Right cardiac atrium (tissue), 5 donors: ENCODE results near the gene ZNRF4. TPM values are rescaled to one million over a fixed set of nuclear protein-coding genes. Genes with fewer than 3 reads are reported as not detected.

ENCODE experiments used
- ATAC-seq, 2 donors: fragments of 200-7000 bp; cut with Tn5 transposase; one replicate each; pipeline versions ENCODE4 v1.8.0 to v1.9.1; 2020; ENCODE audit warnings: moderate library complexity in 2 of 2, mild to moderate bottlenecking in 1 of 2
- DNase-seq, 3 donors: peaks; one replicate each; pipeline ENCODE4 v3.0.0-alpha.2; 2020
- H3K27ac ChIP-seq: one replicate; pipeline ENCODE4 v1.5.1; 2013; ENCODE audit warnings: mild to moderate bottlenecking, low read length, control low read depth, moderate library complexity
- H3K27me3 ChIP-seq: one replicate; pipeline ENCODE4 v1.6.1; 2013; ENCODE audit not compliant: control insufficient read depth, insufficient read depth
- H3K4me1 ChIP-seq: one replicate; pipeline ENCODE4 v1.6.1; 2013; ENCODE audit warnings: low read length; ENCODE audit not compliant: control insufficient read depth, insufficient read depth
- H3K4me3 ChIP-seq: one replicate; pipeline ENCODE4 v1.5.1; 2013; ENCODE audit warnings: low read length, control low read depth
- H3K9me3 ChIP-seq: one replicate; pipeline ENCODE4 v1.6.1; 2013; ENCODE audit warnings: low read length; ENCODE audit not compliant: control insufficient read depth
- WGBS: extraction: QIAGEN DNeasy Blood & Tissue Kit; methylation state at CpG from one replicate; pipeline ENCODE4 v1.1.7; 2013; 5-methylcytosine and 5-hydroxymethylcytosine counted together
- intact Hi-C, 4 donors: fragments of 100-400 bp; cut with DNase I; formaldehyde crosslinking; loops; one replicate each; pipeline versions ENCODE4 v1.11.0 to v1.14.0; 2022 to 2023
- polyA plus RNA-seq: library from polyadenylated mRNA; stranded (reverse); fragments of 200-250 nt; gene quantifications from one replicate; pipeline ENCODE4 v1.2.3, GENCODE V29; 2013
- total RNA-seq, 4 donors: library from RNA; stranded (reverse); fragmentation: NEBNext Ultra II Directional; extraction: Animal tissue kit (Norgen Biotek cat#: 25700); gene quantifications; one replicate each; pipeline ENCODE4 v1.2.1, GENCODE V29; 2021
- donor health status: healthy with polysubstance abuse.
- donor health status: DM: no; HTN: yes; CAD: no.
- donor health status: DM: no; HTN: no; CAD: no.
- donor health status: DM: no; HTN: yes; CAD: no; lungs with severe emphysema.
- donor health status: DM: yes; HTN: yes; CAD: no.

Gene ZNRF4
- total and polyA plus RNA-seq, 5 donors, result not detected

- Histone ChIP-seq H3K27ac (no peak overlapping the region), H3K27me3 (no peaks in the 10 kb centered on the region), H3K4me1 (no peaks in the 10 kb centered on the region), H3K9me3 (no peaks in the 10 kb centered on the region), H3K4me3 (no peak overlapping the region)
- WGBS, result 63% methylated on average over 8 of the region's 8 CpGs
- intact Hi-C loops, result no loop called here
- ATAC-seq, result no peak
- DNase-seq, result no peak
Observed at GRCh38 chr19:5492281-5492634, 37.0 kb downstream of the ZNRF4 start.

- H3K27me3 ChIP-seq, result no peaks in the 10 kb centered on the region
- 22% methylated on average over 31 of the region's 31 CpGs for WGBS
- ATAC-seq (no peak), DNase-seq (no peak)
- no peaks in the 10 kb centered on the region for H3K4me1 ChIP-seq
- no peaks in the 10 kb centered on the region for H3K9me3 ChIP-seq
- intact Hi-C loops, result no loop called here
- no peak overlapping the region for H3K4me3 ChIP-seq
- no peak overlapping the region for H3K27ac ChIP-seq
Observed at GRCh38 chr19:5492635-5493409, 37.6 kb downstream of the ZNRF4 start.

GRCh38 chr19:5494773-5495172 lies 39.6 kb downstream of the ZNRF4 start:
- H3K27ac ChIP-seq, result no peak overlapping the region
- 35% methylated on average over 11 of the region's 11 CpGs for WGBS
- intact Hi-C loops, result no loop called here
- H3K4me3 ChIP-seq, result no peak overlapping the region
- H3K27me3 ChIP-seq, result no peaks in the 10 kb centered on the region
- H3K4me1 ChIP-seq, result no peaks in the 10 kb centered on the region
- no peak for DNase-seq
- H3K9me3 ChIP-seq, result no peaks in the 10 kb centered on the region
- no peak for ATAC-seq

- no peak for ATAC-seq
- intact Hi-C loops, result no loop called here
- Histone ChIP-seq H3K27me3 (no peaks in the 10 kb centered on the region), H3K4me3 (no peak overlapping the region), H3K9me3 (no peaks in the 10 kb centered on the region), H3K4me1 (no peaks in the 10 kb centered on the region), H3K27ac (no peak overlapping the region)
- DNase-seq, result no peak
- WGBS, result 87% methylated on average over 5 of the region's 5 CpGs
Observed at GRCh38 chr19:5495792-5496191, 40.6 kb downstream of the ZNRF4 start.

GRCh38 chr19:5497297-5497696 lies 42.1 kb downstream of the ZNRF4 start:
- DNase-seq (no peak), ATAC-seq (no peak)
- H3K4me3 ChIP-seq, result no peak overlapping the region
- no peaks in the 10 kb centered on the region for H3K27me3 ChIP-seq
- H3K27ac ChIP-seq, result no peak overlapping the region
- 85% methylated on average over 5 of the region's 5 CpGs for WGBS
- H3K9me3 ChIP-seq, result no peaks in the 10 kb centered on the region
- no peaks in the 10 kb centered on the region for H3K4me1 ChIP-seq
- intact Hi-C loops, result no loop called here

- WGBS, result 31% methylated on average over 22 of the region's 22 CpGs
- DNase-seq (no peak), ATAC-seq (no peak)
- no peaks in the 10 kb centered on the region for H3K4me1 ChIP-seq
- intact Hi-C loops, result no loop called here
- no peaks in the 10 kb centered on the region for H3K27me3 ChIP-seq
- no peaks in the 10 kb centered on the region for H3K9me3 ChIP-seq
- H3K4me3 ChIP-seq, result no peak overlapping the region
- H3K27ac ChIP-seq, result no peak overlapping the region
Observed at GRCh38 chr19:5498830-5499550, 43.8 kb downstream of the ZNRF4 start.

- H3K4me3 ChIP-seq, result no peak overlapping the region
- DNase-seq, result no peak
- H3K4me1 ChIP-seq, result no peaks in the 10 kb centered on the region
- WGBS, result 90% methylated on average over 2 of the region's 2 CpGs
- no peak overlapping the region for H3K27ac ChIP-seq
- peaks cover 3% of the 10 kb centered on the region for H3K9me3 ChIP-seq
- no peaks in the 10 kb centered on the region for H3K27me3 ChIP-seq
- intact Hi-C loops, result no loop called here
- no peak for ATAC-seq
Observed at GRCh38 chr19:5501907-5502306, 46.7 kb downstream of the ZNRF4 start.

GRCh38 chr19:5503598-5503997 lies 48.4 kb downstream of the ZNRF4 start:
- 40% methylated on average over 1 of the region's 1 CpG for WGBS
- no peak for ATAC-seq
- intact Hi-C loops, result no loop called here
- no peaks in the 10 kb centered on the region for H3K4me1 ChIP-seq
- DNase-seq, result no peak
- peaks cover 3% of the 10 kb centered on the region for H3K9me3 ChIP-seq
- no peaks in the 10 kb centered on the region for H3K27me3 ChIP-seq
- H3K27ac ChIP-seq, result no peak overlapping the region
- no peak overlapping the region for H3K4me3 ChIP-seq

GRCh38 chr19:5504114-5504513 lies 48.9 kb downstream of the ZNRF4 start:
- no peaks in the 10 kb centered on the region for H3K4me1 ChIP-seq
- 64% methylated on average over 2 of the region's 2 CpGs for WGBS
- no peak overlapping the region for H3K4me3 ChIP-seq
- no peak overlapping the region for H3K27ac ChIP-seq
- DNase-seq (no peak), ATAC-seq (no peak)
- intact Hi-C loops, result no loop called here
- peaks cover 3% of the 10 kb centered on the region for H3K9me3 ChIP-seq
- H3K27me3 ChIP-seq, result no peaks in the 10 kb centered on the region
